ENCODE results near the gene ZFHX3.

DNA sequence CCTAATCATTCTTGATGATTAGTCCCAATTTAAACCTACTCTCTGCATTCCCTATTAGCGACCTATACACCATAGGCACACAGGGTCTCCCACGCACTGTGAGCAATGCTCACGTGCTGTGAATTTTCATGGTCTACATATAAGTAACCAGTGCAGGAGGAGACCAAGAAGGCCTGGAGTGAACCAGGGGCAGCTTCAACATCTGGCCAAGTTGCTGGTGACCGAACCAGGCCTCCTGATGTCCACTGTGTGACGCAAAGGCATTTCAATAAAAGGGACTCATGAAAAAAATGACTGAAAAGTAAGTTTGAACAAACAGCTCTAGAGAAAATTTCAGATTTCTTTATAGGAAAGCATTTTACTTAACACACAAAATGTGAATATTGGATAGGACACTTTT lies 107.0 kb downstream of the ZFHX3 start:
- TF ChIP-seq EZH2 (IDR thresholded peaks at IDR 0.05; ENCODE audit: borderline replicate concordance, low read depth, low read length, poor library complexity, severe bottlenecking): no peak
- TF ChIP-seq CTCF (conservative IDR thresholded peaks at IDR 0.05; ENCODE audit: low read depth, low read length): no peak

Measured in A673 (cell line).